CD8-positive, alpha-beta memory T cell (primary cell): ENCODE results near the gene CLSTN1. TPM values are rescaled to one million over a fixed set of nuclear protein-coding genes. Genes with fewer than 3 reads are reported as not detected.

Source experiments
- CTCF ChIA-PET: fragments of 350-600 bp; sonication (Branson Sonifier 250); formaldehyde crosslinking; loops from one replicate; lab custom pipeline; 2021; ENCODE audit warnings: antibody characterized with exemption; lab: Charles Lee
- POLR2A ChIA-PET: fragments of 350-600 bp; sonication (Branson Sonifier 250); formaldehyde crosslinking; loops from one replicate; lab custom pipeline; 2021; ENCODE audit warnings: antibody characterized with exemption; lab: Charles Lee
- DNase-seq, 5 donors: peaks; one replicate each; pipeline versions ENCODE4 v3.0.0 to v3.0.0-alpha.2; 2020 to 2022; ENCODE audit warnings: mixed read lengths in 1 of 5
- H3K27ac ChIP-seq: one replicate; pipeline ENCODE4 v1.7.0; 2013; ENCODE audit warnings: low read depth, mild to moderate bottlenecking, low read length, moderate library complexity
- H3K27me3 ChIP-seq: 2 replicates; pipeline ENCODE4 v1.7.0; 2013; ENCODE audit warnings: low read length, mild to moderate bottlenecking; ENCODE audit not compliant: insufficient read depth, poor library complexity, severe bottlenecking
- H3K36me3 ChIP-seq: 2 replicates; pipeline ENCODE4 v1.7.0; 2013; ENCODE audit warnings: mild to moderate bottlenecking, low read length, moderate library complexity; ENCODE audit not compliant: insufficient read depth
- H3K4me1 ChIP-seq: 2 replicates; pipeline ENCODE4 v1.7.0; 2013; ENCODE audit warnings: mild to moderate bottlenecking, low read length, moderate library complexity; ENCODE audit not compliant: insufficient read depth
- H3K4me3 ChIP-seq: 2 replicates; pipeline ENCODE4 v1.7.0; 2013; ENCODE audit warnings: mild to moderate bottlenecking, low read length
- H3K9me3 ChIP-seq: 2 replicates; pipeline ENCODE4 v1.7.0; 2013; ENCODE audit warnings: mild to moderate bottlenecking, low read length
- H3K27ac Mint-ChIP-seq, 8 donors: one replicate each; pipeline ENCODE4 v1.8.0; 2020 to 2021; ENCODE audit warnings: mixed read lengths in 8 of 8, mild to moderate bottlenecking in 6 of 8, inconsistent platforms in 3 of 8, moderate library complexity in 3 of 8
- H3K27me3 Mint-ChIP-seq, 2 donors: one replicate each; pipeline ENCODE4 v1.8.0; 2020 to 2021; ENCODE audit warnings: mixed read lengths in 2 of 2, mild to moderate bottlenecking in 1 of 2, moderate library complexity in 1 of 2
- H3K36me3 Mint-ChIP-seq, 3 donors: one replicate each; pipeline ENCODE4 v1.8.0; 2020 to 2021; ENCODE audit warnings: mixed read lengths in 3 of 3, inconsistent platforms in 1 of 3, mild to moderate bottlenecking in 1 of 3
- H3K4me1 Mint-ChIP-seq, 3 donors: one replicate each; pipeline ENCODE4 v1.8.0; 2020 to 2021; ENCODE audit warnings: mixed read lengths in 3 of 3, inconsistent platforms in 1 of 3, mild to moderate bottlenecking in 1 of 3
- H3K4me3 Mint-ChIP-seq, 7 donors: one replicate each; pipeline ENCODE4 v1.8.0; 2020 to 2021; ENCODE audit warnings: mixed read lengths in 7 of 7, mild to moderate bottlenecking in 6 of 7, moderate library complexity in 4 of 7, inconsistent platforms in 2 of 7
- H3K9me3 Mint-ChIP-seq, 5 donors: one replicate each; pipeline ENCODE4 v1.8.0; 2020 to 2022; ENCODE audit warnings: mixed read lengths in 5 of 5, mild to moderate bottlenecking in 3 of 5, moderate library complexity in 2 of 5, inconsistent platforms in 1 of 5
- polyA plus RNA-seq: library from polyadenylated mRNA; unstranded; fragments of 300-500 nt; fragmentation: Illumina TruSeq; gene quantifications from one replicate; pipeline ENCODE4 v1.2.3, GENCODE V29; 2021
- total RNA-seq, 2 experiments: library from RNA; stranded (reverse); gene quantifications; one replicate each; pipeline ENCODE4 v1.2.3, GENCODE V29; 2021

Gene CLSTN1
- total and polyA plus RNA-seq, 3 experiments from 2014 or later: 38.4 to 48.2 (median 40.8) TPM

DNA sequence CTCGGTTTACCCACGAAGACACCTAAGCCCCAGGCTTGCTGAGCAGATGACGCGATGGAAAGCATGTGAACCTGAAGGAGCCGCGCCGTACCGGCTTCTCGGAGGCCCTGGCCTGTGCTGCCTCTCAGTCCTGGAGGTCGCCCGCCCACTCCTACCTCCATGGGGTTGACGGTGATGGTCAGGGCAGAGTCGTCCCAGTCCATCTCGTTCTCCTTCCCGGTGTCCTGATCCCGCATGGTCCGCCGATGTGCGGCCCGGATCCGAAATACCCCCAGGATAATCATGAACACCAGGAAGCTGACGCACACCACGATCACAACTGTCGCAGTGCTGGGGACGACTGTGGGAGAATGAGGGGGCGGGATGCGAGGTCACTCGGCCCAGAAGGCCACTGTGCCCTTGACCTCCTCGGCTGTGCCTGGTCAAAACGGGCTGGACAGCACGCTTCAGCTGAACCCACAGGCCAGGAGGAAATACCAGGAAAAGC lies 92.7 kb downstream of the CLSTN1 start:
- ChIA-PET CTCF (interaction anchor here (0.8 to 20.4 kb wide), 3 partner anchors 10 to 103 kb away, joined by 3 to 280 read pairs (median 5); no protein-coding TSS in a partner anchor), POLR2A (interaction anchor here (1.0 to 1.4 kb wide), 4 partner anchors 10 to 15 kb away, joined by 3 to 4 read pairs (median 3); no protein-coding TSS in a partner anchor)
- peaks cover 64% of the 10 kb centered on the region for H3K4me1 ChIP-seq
- no peak for DNase-seq
- no peak overlapping the region for H3K4me3 ChIP-seq
- no peaks in the 10 kb centered on the region for H3K27me3 ChIP-seq
- peaks cover 39 to 66% (median 54%) of the 10 kb centered on the region in 3 donors for H3K4me1 Mint-ChIP-seq
- peaks cover 15 to 96% (median 17%) of the 10 kb centered on the region in 3 donors for H3K36me3 Mint-ChIP-seq
- H3K27me3 Mint-ChIP-seq: peaks cover 0 to 10% of the 10 kb centered on the region in 2 donors
- H3K9me3 Mint-ChIP-seq: peaks cover 0 to 2% (median 0%) of the 10 kb centered on the region in 5 donors
- peaks cover 59% of the 10 kb centered on the region for H3K36me3 ChIP-seq
- H3K9me3 ChIP-seq: no peaks in the 10 kb centered on the region
- no peak overlapping the region for H3K27ac ChIP-seq
- H3K4me3 Mint-ChIP-seq: peak overlapping the region in 2 of 7 donors; percentile 19 to 31
- peak overlapping the region in 7 of 8 donors; percentile 65 to 87 (median 74) for H3K27ac Mint-ChIP-seq

- no peak for DNase-seq
- H3K27me3 Mint-ChIP-seq: peaks cover 0 to 10% of the 10 kb centered on the region in 2 donors
- H3K4me1 ChIP-seq: peaks cover 64% of the 10 kb centered on the region
- ChIA-PET POLR2A (interaction anchor here (1.0 to 1.4 kb wide), 3 partner anchors 9 to 14 kb away, joined by 3 to 4 read pairs (median 3); no protein-coding TSS in a partner anchor), CTCF (interaction anchor here (20.4 kb wide), 1 partner anchor 102 kb away, joined by 280 read pairs; no protein-coding TSS in a partner anchor)
- H3K27me3 ChIP-seq: no peaks in the 10 kb centered on the region
- H3K9me3 ChIP-seq: no peaks in the 10 kb centered on the region
- peak overlapping the region in 6 of 7 donors; percentile 19 to 72 (median 32) for H3K4me3 Mint-ChIP-seq
- peaks cover 15 to 88% (median 17%) of the 10 kb centered on the region in 3 donors for H3K36me3 Mint-ChIP-seq
- H3K27ac Mint-ChIP-seq: peak overlapping the region; percentile 63 to 86 (median 71)
- peaks cover 0 to 2% (median 0%) of the 10 kb centered on the region in 5 donors for H3K9me3 Mint-ChIP-seq
- H3K36me3 ChIP-seq: peaks cover 51% of the 10 kb centered on the region
- peaks cover 39 to 66% (median 54%) of the 10 kb centered on the region in 3 donors for H3K4me1 Mint-ChIP-seq
- H3K27ac ChIP-seq: no peak overlapping the region
- H3K4me3 ChIP-seq: no peak overlapping the region
These were observed 93.5 kb downstream of the CLSTN1 start for GRCh38 chr1:9730096-9730901.

GRCh38 chr1:9729523-9729922 lies 94.2 kb downstream of the CLSTN1 start:
- Histone ChIP-seq H3K4me1 (peaks cover 72% of the 10 kb centered on the region), H3K36me3 (peaks cover 49% of the 10 kb centered on the region), H3K27ac (no peak overlapping the region), H3K9me3 (no peaks in the 10 kb centered on the region), H3K27me3 (no peaks in the 10 kb centered on the region), H3K4me3 (peak overlapping the region; percentile 38)
- no peak for DNase-seq
- CTCF ChIA-PET: interaction anchor here (20.4 kb wide), 1 partner anchor 101 kb away, joined by 280 read pairs; no protein-coding TSS in a partner anchor
- H3K27ac Mint-ChIP-seq: peak overlapping the region in 7 of 8 donors; percentile 87 to 96 (median 92)
- POLR2A ChIA-PET: interaction anchor here (1.2 kb wide), 1 partner anchor 13 kb away, joined by 5 read pairs; no protein-coding TSS in a partner anchor
- H3K27me3 Mint-ChIP-seq: peaks cover 0 to 10% of the 10 kb centered on the region in 2 donors
- peaks cover 0 to 2% (median 0%) of the 10 kb centered on the region in 5 donors for H3K9me3 Mint-ChIP-seq
- H3K4me3 Mint-ChIP-seq: peak overlapping the region in 3 of 7 donors; percentile 46 to 76 (median 70)
- H3K36me3 Mint-ChIP-seq: peaks cover 15 to 88% (median 22%) of the 10 kb centered on the region in 3 donors
- peaks cover 44 to 73% (median 59%) of the 10 kb centered on the region in 3 donors for H3K4me1 Mint-ChIP-seq

DNA sequence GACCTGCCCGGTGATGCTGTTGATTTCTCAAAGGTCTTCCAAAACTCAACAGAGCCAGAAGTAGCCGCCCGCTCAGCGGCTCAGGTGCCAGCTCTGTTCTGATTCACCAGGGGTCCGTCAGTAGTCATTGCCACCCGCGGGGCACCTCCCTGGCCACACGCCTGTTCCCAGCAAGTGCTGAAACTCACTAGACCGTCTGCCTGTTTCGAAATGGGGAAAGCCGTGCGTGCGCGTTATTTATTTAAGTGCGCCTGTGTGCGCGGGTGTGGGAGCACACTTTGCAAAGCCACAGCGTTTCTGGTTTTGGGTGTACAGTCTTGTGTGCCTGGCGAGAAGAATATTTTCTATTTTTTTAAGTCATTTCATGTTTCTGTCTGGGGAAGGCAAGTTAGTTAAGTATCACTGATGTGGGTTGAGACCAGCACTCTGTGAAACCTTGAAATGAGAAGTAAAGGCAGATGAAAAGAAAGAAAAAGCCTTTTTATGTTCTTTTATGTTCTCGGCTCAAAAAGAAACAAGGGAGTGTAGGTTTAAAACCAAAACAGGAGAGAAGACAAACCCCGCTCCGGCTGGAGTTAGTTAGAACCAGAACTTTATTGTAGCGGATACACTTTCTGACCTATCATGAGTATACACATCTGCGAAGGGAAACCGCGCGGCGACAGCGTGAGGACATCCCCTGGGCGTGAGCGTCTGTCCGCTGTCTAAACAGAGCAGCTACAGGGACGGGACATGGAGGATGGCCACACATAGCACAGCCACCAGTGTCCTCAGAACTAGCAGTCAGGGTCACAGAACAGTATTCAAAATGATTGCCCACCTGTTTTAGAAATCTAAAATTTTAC lies 95.1 kb downstream of the CLSTN1 start:
- CTCF ChIA-PET: interaction anchor here (5.6 to 20.4 kb wide), 2 partner anchors 13 to 101 kb away, joined by 40 to 280 read pairs; no protein-coding TSS in a partner anchor
- peaks cover 0 to 10% of the 10 kb centered on the region in 2 donors for H3K27me3 Mint-ChIP-seq
- peaks cover 40 to 75% (median 59%) of the 10 kb centered on the region in 3 donors for H3K4me1 Mint-ChIP-seq
- H3K4me3 Mint-ChIP-seq: peak overlapping the region; percentile 29 to 88 (median 76)
- Histone ChIP-seq H3K4me1 (peaks cover 79% of the 10 kb centered on the region), H3K9me3 (no peaks in the 10 kb centered on the region), H3K36me3 (peaks cover 53% of the 10 kb centered on the region), H3K27me3 (no peaks in the 10 kb centered on the region), H3K4me3 (peak overlapping the region; percentile 38), H3K27ac (peak overlapping the region; percentile 3)
- H3K27ac Mint-ChIP-seq: peak overlapping the region; percentile 87 to 96 (median 92)
- H3K36me3 Mint-ChIP-seq: peaks cover 12 to 88% (median 22%) of the 10 kb centered on the region in 3 donors
- peaks cover 0 to 2% (median 0%) of the 10 kb centered on the region in 5 donors for H3K9me3 Mint-ChIP-seq
- DNase-seq: peak in 4 of 5 donors; percentile 30 to 88 (median 62)
- POLR2A ChIA-PET: interaction anchor here (1.2 to 1.3 kb wide), 2 partner anchors 12 to 77 kb away, joined by 5 read pairs; partner anchors contain the start of gene PIK3CD

DNA sequence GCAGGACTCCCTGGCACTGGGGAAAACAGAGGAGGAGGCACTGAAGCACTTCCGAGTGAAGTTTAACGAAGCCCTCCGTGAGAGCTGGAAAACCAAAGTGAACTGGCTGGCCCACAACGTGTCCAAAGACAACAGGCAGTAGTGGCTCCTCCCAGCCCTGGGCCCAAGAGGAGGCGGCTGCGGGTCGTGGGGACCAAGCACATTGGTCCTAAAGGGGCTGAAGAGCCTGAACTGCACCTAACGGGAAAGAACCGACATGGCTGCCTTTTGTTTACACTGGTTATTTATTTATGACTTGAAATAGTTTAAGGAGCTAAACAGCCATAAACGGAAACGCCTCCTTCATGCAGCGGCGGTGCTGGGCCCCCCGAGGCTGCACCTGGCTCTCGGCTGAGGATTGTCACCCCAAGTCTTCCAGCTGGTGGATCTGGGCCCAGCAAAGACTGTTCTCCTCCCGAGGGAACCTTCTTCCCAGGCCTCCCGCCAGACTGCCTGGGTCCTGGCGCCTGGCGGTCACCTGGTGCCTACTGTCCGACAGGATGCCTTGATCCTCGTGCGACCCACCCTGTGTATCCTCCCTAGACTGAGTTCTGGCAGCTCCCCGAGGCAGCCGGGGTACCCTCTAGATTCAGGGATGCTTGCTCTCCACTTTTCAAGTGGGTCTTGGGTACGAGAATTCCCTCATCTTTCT lies 96.7 kb downstream of the CLSTN1 start:
- H3K27ac ChIP-seq: no peak overlapping the region
- ChIA-PET POLR2A (interaction anchor here (0.6 to 1.3 kb wide), 4 partner anchors 10 to 274 kb away, joined by 3 to 5 read pairs (median 4); partner anchors contain the start of gene PIK3CD), CTCF (interaction anchor here (1.2 to 20.4 kb wide), 4 partner anchors 11 to 141 kb away, joined by 3 to 280 read pairs (median 26); no protein-coding TSS in a partner anchor)
- Mint-ChIP-seq H3K27ac (peak overlapping the region in 7 of 8 donors; percentile 59 to 92 (median 87)), H3K36me3 (peaks cover 10 to 88% (median 19%) of the 10 kb centered on the region in 3 donors), H3K4me1 (peaks cover 39 to 68% (median 47%) of the 10 kb centered on the region in 3 donors), H3K27me3 (peaks cover 0 to 10% of the 10 kb centered on the region in 2 donors), H3K4me3 (peak overlapping the region in 2 of 7 donors; percentile 5 to 11), H3K9me3 (peaks cover 0 to 2% (median 0%) of the 10 kb centered on the region in 5 donors)
- no peaks in the 10 kb centered on the region for H3K27me3 ChIP-seq
- H3K36me3 ChIP-seq: peaks cover 62% of the 10 kb centered on the region
- no peak overlapping the region for H3K4me3 ChIP-seq
- H3K4me1 ChIP-seq: peaks cover 83% of the 10 kb centered on the region
- no peak for DNase-seq
- no peaks in the 10 kb centered on the region for H3K9me3 ChIP-seq

DNA sequence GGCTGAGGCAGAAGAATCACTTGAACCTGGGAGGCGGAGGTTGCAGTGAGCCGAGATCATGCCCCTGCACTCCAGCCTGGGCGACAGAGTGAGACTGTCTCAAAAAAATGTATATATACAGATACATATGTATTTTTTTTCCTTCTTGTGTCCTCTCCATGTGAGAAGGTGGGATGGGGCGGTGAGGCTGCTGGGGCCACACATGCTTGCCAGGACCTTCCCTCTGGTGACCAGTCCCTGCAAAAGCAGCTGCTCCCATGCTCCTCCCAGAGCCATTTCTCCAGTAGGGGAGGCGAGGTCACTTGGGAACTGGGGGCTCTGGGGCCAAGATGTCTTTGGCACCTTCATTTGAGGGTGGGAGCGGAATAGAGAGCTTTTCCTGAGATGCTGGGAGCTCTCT lies 97.4 kb downstream of the CLSTN1 start:
- H3K9me3 Mint-ChIP-seq: peaks cover 0 to 2% (median 0%) of the 10 kb centered on the region in 5 donors
- H3K36me3 Mint-ChIP-seq: peaks cover 9 to 88% (median 18%) of the 10 kb centered on the region in 3 donors
- Histone ChIP-seq H3K27ac (no peak overlapping the region), H3K36me3 (peaks cover 63% of the 10 kb centered on the region), H3K4me1 (peaks cover 88% of the 10 kb centered on the region), H3K9me3 (no peaks in the 10 kb centered on the region), H3K4me3 (no peak overlapping the region), H3K27me3 (no peaks in the 10 kb centered on the region)
- no peak for DNase-seq
- H3K27me3 Mint-ChIP-seq: peaks cover 0 to 9% of the 10 kb centered on the region in 2 donors
- H3K27ac Mint-ChIP-seq: peak overlapping the region in 2 of 8 donors; percentile 66 to 87
- H3K4me1 Mint-ChIP-seq: peaks cover 35 to 69% (median 45%) of the 10 kb centered on the region in 3 donors
- ChIA-PET POLR2A (interaction anchor here (0.6 to 1.3 kb wide), 3 partner anchors 9 to 274 kb away, joined by 3 to 5 read pairs (median 4); no protein-coding TSS in a partner anchor), CTCF (interaction anchor here (1.2 to 20.4 kb wide), 5 partner anchors 11 to 142 kb away, joined by 3 to 280 read pairs (median 12); no protein-coding TSS in a partner anchor)
- peak overlapping the region in 1 of 7 donors; percentile 54 for H3K4me3 Mint-ChIP-seq
